IMR-90 (cell line): ENCODE data around the gene MNS1. TPM values are rescaled to one million over a fixed set of nuclear protein-coding genes. Genes with fewer than 3 reads are reported as not detected.

Source experiments
- ATAC-seq: fragments of 200-7000 bp; cut with Tn5 transposase; 2 replicates; pipeline ENCODE4 v1.9.1; 2020; ENCODE audit warnings: low read depth, mild to moderate bottlenecking, moderate library complexity
- BruUV-seq: library from RNA; stranded (reverse); fragments of 400-500 nt; replicated peaks from 2 replicates; lab custom pipeline; 2021; lab: Mats Ljungman, UMichigan
- CTCF ChIA-PET: fragments of 300-600 bp; formaldehyde crosslinking; extraction: SDS; loops from one replicate; lab custom pipeline; 2021; ENCODE audit warnings: antibody characterized with exemption; lab: Yijun Ruan, JAX
- POLR2A ChIA-PET: fragments of 300-600 bp; sonication (Branson Sonifier 250); formaldehyde crosslinking; loops from one replicate; lab custom pipeline; 2022; ENCODE audit warnings: antibody characterized with exemption; ENCODE audit not compliant: unreplicated experiment; lab: Charles Lee
- DNase-seq: peaks from one replicate; pipeline ENCODE4 v3.0.0; 2013
- H2AFZ ChIP-seq: replicated peaks from 2 replicates; pipeline ENCODE3; 2013; ENCODE audit warnings: low read length, mild to moderate bottlenecking; ENCODE audit not compliant: poor library complexity
- H2AK5ac ChIP-seq: 2 replicates; pipeline ENCODE4 v1.6.1; 2013; ENCODE audit warnings: low read depth, low read length, inconsistent platforms
- H2AK9ac ChIP-seq: replicated peaks from 2 replicates; pipeline ENCODE3; 2013; ENCODE audit warnings: mild to moderate bottlenecking, low read depth, low read length, moderate library complexity; ENCODE audit not compliant: poor library complexity
- H2BK120ac ChIP-seq: 2 replicates; pipeline ENCODE4 v1.6.1; 2013; ENCODE audit warnings: low read depth, low read length, inconsistent platforms
- H2BK15ac ChIP-seq: 3 replicates; pipeline ENCODE4 v1.6.1; 2013; ENCODE audit warnings: low read depth, low read length, inconsistent platforms
- H2BK20ac ChIP-seq: 2 replicates; pipeline ENCODE4 v1.6.1; 2013; ENCODE audit warnings: low read depth, mild to moderate bottlenecking, inconsistent platforms, low read length, moderate library complexity
- H2BK5ac ChIP-seq: 2 replicates; pipeline ENCODE4 v1.6.1; 2013; ENCODE audit warnings: mild to moderate bottlenecking, low read depth, low read length, inconsistent platforms; ENCODE audit not compliant: poor library complexity, severe bottlenecking
- H3K14ac ChIP-seq: replicated peaks from 2 replicates; pipeline ENCODE4 v1.6.1; 2013; ENCODE audit warnings: low read depth, low read length, inconsistent platforms
- H3K18ac ChIP-seq: 2 replicates; pipeline ENCODE4 v1.6.1; 2013; ENCODE audit warnings: low read depth, low read length, control low read depth
- H3K23ac ChIP-seq: 2 replicates; pipeline ENCODE4 v1.6.1; 2013; ENCODE audit warnings: low read depth, low read length, inconsistent platforms
- H3K27ac ChIP-seq: 2 replicates; pipeline ENCODE4 v1.5.1; 2013; ENCODE audit warnings: mild to moderate bottlenecking, control low read depth, low read length; ENCODE audit not compliant: insufficient read depth
- H3K27me3 ChIP-seq: 2 replicates; pipeline ENCODE4 v1.6.1; 2013; ENCODE audit warnings: low read length; ENCODE audit not compliant: control insufficient read depth, insufficient read depth
- H3K36me3 ChIP-seq: 2 replicates; pipeline ENCODE4 v1.6.1; 2013; ENCODE audit warnings: low read length, mixed read lengths; ENCODE audit not compliant: control insufficient read depth, insufficient read depth
- H3K4ac ChIP-seq: 2 replicates; pipeline ENCODE4 v1.6.1; 2013; ENCODE audit warnings: low read depth, low read length, inconsistent platforms
- H3K4me1 ChIP-seq: 2 replicates; pipeline ENCODE4 v1.6.1; 2013; ENCODE audit warnings: low read length, mixed read lengths; ENCODE audit not compliant: control insufficient read depth, insufficient read depth
- H3K4me2 ChIP-seq: 2 replicates; pipeline ENCODE4 v1.6.1; 2013; ENCODE audit warnings: low read depth, mild to moderate bottlenecking, control low read depth, low read length, moderate library complexity
- H3K4me3 ChIP-seq: 2 replicates; pipeline ENCODE4 v1.5.1; 2013; ENCODE audit warnings: low read depth, mild to moderate bottlenecking, control low read depth, low read length, moderate library complexity; ENCODE audit not compliant: insufficient read depth
- H3K56ac ChIP-seq: 2 replicates; pipeline ENCODE4 v1.6.1; 2013; ENCODE audit warnings: low read length, inconsistent platforms; ENCODE audit not compliant: insufficient read depth; ENCODE audit errors: extremely low read depth
- H3K79me1 ChIP-seq, 2 experiments: 2 replicates each; pipeline ENCODE4 v1.6.1; 2013; ENCODE audit warnings: low read length in 2 of 2, inconsistent platforms in 1 of 2, low read depth in 1 of 2
- H3K9ac ChIP-seq: 2 replicates; pipeline ENCODE4 v1.6.1; 2013; ENCODE audit warnings: low read depth, low read length, control low read depth
- H3K9me1 ChIP-seq: 2 replicates; pipeline ENCODE4 v1.6.1; 2013; ENCODE audit warnings: low read length, inconsistent platforms; ENCODE audit not compliant: insufficient read depth
- H3K9me3 ChIP-seq: 2 replicates; pipeline ENCODE4 v1.6.1; 2013; ENCODE audit warnings: low read length; ENCODE audit not compliant: control insufficient read depth, insufficient read depth
- H4K20me1 ChIP-seq: 2 replicates; pipeline ENCODE4 v1.6.1; 2013; ENCODE audit warnings: low read length, inconsistent platforms; ENCODE audit not compliant: insufficient read depth
- H4K5ac ChIP-seq: 2 replicates; pipeline ENCODE4 v1.6.1; 2013; ENCODE audit warnings: mild to moderate bottlenecking, low read depth, low read length, control low read depth
- H4K8ac ChIP-seq, 2 experiments: 2 replicates each; pipeline ENCODE4 v1.6.1; 2013; ENCODE audit warnings: low read depth in 2 of 2, low read length in 2 of 2, control low read depth in 1 of 2, inconsistent platforms in 1 of 2
- H4K91ac ChIP-seq: 2 replicates; pipeline ENCODE4 v1.6.1; 2013; ENCODE audit warnings: low read depth, low read length, inconsistent platforms; ENCODE audit not compliant: insufficient read depth
- BHLHE40 ChIP-seq: fragments of 150-350 bp; IDR thresholded peaks from 2 replicates; pipeline ENCODE4 v1.6.1; 2016; ENCODE audit warnings: mild to moderate bottlenecking, low read depth, low read length
- CEBPB ChIP-seq: IDR thresholded peaks from 2 replicates; pipeline ENCODE4 v1.6.1; 2012; ENCODE audit warnings: low read depth, low read length, improper control_type of control experiment
- CHD1 ChIP-seq: IDR thresholded peaks from 2 replicates; pipeline ENCODE4 v1.6.1; 2012; ENCODE audit warnings: low read depth, low read length, improper control_type of control experiment
- MAZ ChIP-seq: IDR thresholded peaks from 2 replicates; pipeline ENCODE4 v1.6.1; 2012; ENCODE audit warnings: low read depth, mild to moderate bottlenecking, low read length, improper control_type of control experiment, moderate library complexity, borderline replicate concordance
- MXI1 ChIP-seq: IDR thresholded peaks from 2 replicates; pipeline ENCODE4 v1.6.1; 2012; ENCODE audit warnings: low read depth, mild to moderate bottlenecking, low read length, moderate library complexity, borderline replicate concordance
- NFE2L2 ChIP-seq: fragments of 150-350 bp; IDR thresholded peaks from 2 replicates; pipeline ENCODE4 v1.6.1; 2016; ENCODE audit warnings: low read depth, mild to moderate bottlenecking, low read length
- RCOR1 ChIP-seq: IDR thresholded peaks from 2 replicates; pipeline ENCODE4 v1.6.1; 2012; ENCODE audit warnings: mild to moderate bottlenecking, low read length, improper control_type of control experiment; ENCODE audit not compliant: insufficient replicate concordance
- RFX5 ChIP-seq: IDR thresholded peaks from 2 replicates; pipeline ENCODE4 v1.8.0; 2012; ENCODE audit warnings: low read depth, mild to moderate bottlenecking, low read length, moderate library complexity
- SMC3 ChIP-seq: fragments of 150-350 bp; IDR thresholded peaks from 2 replicates; pipeline ENCODE4 v1.6.1; 2016; ENCODE audit warnings: low read depth, mild to moderate bottlenecking, antibody characterized with exemption, low read length, moderate library complexity
- WGBS, 2 experiments: methylation state at CpG; one replicate each; pipeline versions ENCODE4 v1.1.5 to v1.1.7; 2013; ENCODE audit warnings: missing lambda C conversion rate in 2 of 2; ENCODE audit not compliant: insufficient read length in 1 of 2; ENCODE audit errors: extremely low coverage in 2 of 2; 5-methylcytosine and 5-hydroxymethylcytosine counted together
- dilution Hi-C: fragments of 300-500 bp; cut with HindIII; formaldehyde crosslinking; loops from one replicate; pipeline ENCODE4 v1.14.3; 2018; ENCODE audit warnings: low sequenced_read_pairs; ENCODE audit not compliant: unreplicated experiment
- in situ Hi-C: fragments of 300-500 bp; cut with MboI; formaldehyde crosslinking; loops from 3 replicates; pipeline ENCODE4 v1.14.3; 2019; ENCODE audit warnings: low sequenced_read_pairs, inconsistent platforms, mixed read lengths
- intact Hi-C: fragments of 100-400 bp; cut with micrococcal nuclease; formaldehyde crosslinking; loops from 2 replicates; pipeline ENCODE4 v1.10.0; 2022
- polyA plus RNA-seq, 3 experiments: library from polyadenylated mRNA; depleted of rRNA; stranded (reverse); fragments of >200 nt; gene quantifications; 2 replicates each; pipeline ENCODE4 v1.2.3, GENCODE V29; 2012; ENCODE audit warnings: low replicate concordance in 1 of 3
- total RNA-seq: library from RNA; depleted of rRNA; stranded (reverse); fragments of >200 nt; gene quantifications from 2 replicates; pipeline ENCODE4 v1.2.3, GENCODE V29; 2012
- TF ChIP-seq, protein P1 (sequence below): conservative IDR thresholded peaks from 2 replicates; pipeline ENCODE4 v1.5.1; 2012; ENCODE audit warnings: mild to moderate bottlenecking, low read depth, low read length, improper control_type of control experiment

The MNS1 gene
- total and polyA plus RNA-seq, 2 of the 4 experiments (the other 2 are of a cell fraction) = 0.36 to 0.84 TPM

DNA sequence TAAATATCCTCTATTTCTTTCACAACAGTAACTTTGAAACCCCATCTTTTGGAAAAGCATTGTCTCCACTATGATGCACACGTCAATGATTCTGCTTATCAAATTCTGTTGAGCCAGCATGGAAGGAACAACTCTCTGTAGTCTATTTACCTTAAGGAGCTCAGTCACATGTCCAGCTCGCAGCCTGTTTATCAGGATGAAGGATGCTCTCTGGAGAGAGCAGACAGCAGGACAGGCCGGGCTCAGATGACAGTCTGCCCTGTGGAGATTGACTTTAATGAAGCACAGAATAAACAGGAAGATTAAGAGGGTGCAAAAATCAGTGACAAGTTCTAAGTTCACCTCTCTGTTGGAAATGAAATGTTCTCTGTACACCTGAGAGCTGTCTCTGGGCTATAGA, 30.6 kb upstream of the MNS1 start:
- H3K4me2 ChIP-seq = no peak overlapping the region
- H4K5ac ChIP-seq = no peak overlapping the region
- H2BK20ac ChIP-seq = no peak overlapping the region
- no peak overlapping the region for H3K4me3 ChIP-seq
- H3K27ac ChIP-seq = no peak overlapping the region
- ChIA-PET POLR2A (no interaction called here), CTCF (no interaction called here)
- no peak for DNase-seq
- no peaks in the 10 kb centered on the region for H3K79me1 ChIP-seq
- peaks cover under 1% of the 10 kb centered on the region; the same call in 1 of the 2 replicates for H3K9me3 ChIP-seq
- no peak overlapping the region for H2AK9ac ChIP-seq
- H4K91ac ChIP-seq = no peak overlapping the region
- no peaks in the 10 kb centered on the region for H3K36me3 ChIP-seq
- H4K20me1 ChIP-seq = no peaks in the 10 kb centered on the region
- dilution Hi-C loops (loop anchor here (25.0 kb wide), 2 partner anchors 642 to 767 kb away; no protein-coding TSS in a partner anchor), intact Hi-C loops (loop anchor here (5.0 kb wide), 3 partner anchors 147 to 507 kb away; no protein-coding TSS in a partner anchor), in situ Hi-C loops (loop anchor here (10.0 kb wide), 4 partner anchors 639 to 1029 kb away; no protein-coding TSS in a partner anchor)
- H3K4me1 ChIP-seq = no peaks in the 10 kb centered on the region
- no peak overlapping the region for H3K14ac ChIP-seq
- H2AK5ac ChIP-seq = no peak overlapping the region
- H3K9me1 ChIP-seq = no peaks in the 10 kb centered on the region
- no peak overlapping the region for H3K56ac ChIP-seq
- H2AFZ ChIP-seq = no peak overlapping the region
- no peak overlapping the region for H3K4ac ChIP-seq
- no peak overlapping the region for H2BK5ac ChIP-seq
- H3K9ac ChIP-seq = no peak overlapping the region
- peaks cover 27% of the 10 kb centered on the region for H3K27me3 ChIP-seq
- ATAC-seq = no peak
- WGBS, 2 experiments = 25% methylated on average over 1 of the region's 3 CpGs; no CpG with 5 or more reads in 1 of the 2 experiments
- no peak overlapping the region for H3K18ac ChIP-seq
- H4K8ac ChIP-seq = no peak overlapping the region
- TF ChIP-seq RFX5 (no peak), RCOR1 (no peak), CHD1 (no peak), BHLHE40 (no peak), SMC3 (no peak), CEBPB (no peak), MXI1 (no peak), NFE2L2 (no peak), MAZ (no peak)
- TF ChIP-seq, protein P1, sequence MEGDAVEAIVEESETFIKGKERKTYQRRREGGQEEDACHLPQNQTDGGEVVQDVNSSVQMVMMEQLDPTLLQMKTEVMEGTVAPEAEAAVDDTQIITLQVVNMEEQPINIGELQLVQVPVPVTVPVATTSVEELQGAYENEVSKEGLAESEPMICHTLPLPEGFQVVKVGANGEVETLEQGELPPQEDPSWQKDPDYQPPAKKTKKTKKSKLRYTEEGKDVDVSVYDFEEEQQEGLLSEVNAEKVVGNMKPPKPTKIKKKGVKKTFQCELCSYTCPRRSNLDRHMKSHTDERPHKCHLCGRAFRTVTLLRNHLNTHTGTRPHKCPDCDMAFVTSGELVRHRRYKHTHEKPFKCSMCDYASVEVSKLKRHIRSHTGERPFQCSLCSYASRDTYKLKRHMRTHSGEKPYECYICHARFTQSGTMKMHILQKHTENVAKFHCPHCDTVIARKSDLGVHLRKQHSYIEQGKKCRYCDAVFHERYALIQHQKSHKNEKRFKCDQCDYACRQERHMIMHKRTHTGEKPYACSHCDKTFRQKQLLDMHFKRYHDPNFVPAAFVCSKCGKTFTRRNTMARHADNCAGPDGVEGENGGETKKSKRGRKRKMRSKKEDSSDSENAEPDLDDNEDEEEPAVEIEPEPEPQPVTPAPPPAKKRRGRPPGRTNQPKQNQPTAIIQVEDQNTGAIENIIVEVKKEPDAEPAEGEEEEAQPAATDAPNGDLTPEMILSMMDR = no peak
- no peak overlapping the region for H2BK120ac ChIP-seq
- no peak overlapping the region for H3K23ac ChIP-seq
- no peak overlapping the region for H2BK15ac ChIP-seq
- no TSS peak for BruUV-seq
